ENCODE data around the gene KCNK1. TPM values are rescaled to one million over a fixed set of nuclear protein-coding genes. Genes with fewer than 3 reads are reported as not detected.

Gene KCNK1
- total RNA-seq, 1 donor from 2014 or later, result 5.6 TPM

- no peak overlapping the region for H3K27ac Mint-ChIP-seq (ENCODE audit: unreplicated experiment)
- H3K27me3 Mint-ChIP-seq (ENCODE audit: unreplicated experiment), result no peaks in the 10 kb centered on the region
- peaks cover 4% of the 10 kb centered on the region for H3K36me3 Mint-ChIP-seq (ENCODE audit: low read depth, unreplicated experiment)
Observed at GRCh38 chr1:233673947-233674431, 60.1 kb downstream of the KCNK1 start.

GRCh38 chr1:233675446-233675845 lies 61.5 kb downstream of the KCNK1 start:
- H3K4me1 Mint-ChIP-seq (ENCODE audit: unreplicated experiment), result no peaks in the 10 kb centered on the region
- TF ChIP-seq CTCF (IDR thresholded peaks at IDR 0.05; ENCODE audit: unreplicated experiment), result no peak

More at GRCh38 chr1:233673947-233674431, 60.1 kb downstream of the KCNK1 start:
- Mint-ChIP-seq H3K9me3 (ENCODE audit: unreplicated experiment) (peaks cover 4% of the 10 kb centered on the region), H3K4me3 (ENCODE audit: unreplicated experiment) (no peak overlapping the region), H3K4me1 (ENCODE audit: unreplicated experiment) (no peaks in the 10 kb centered on the region)
- no peak for TF ChIP-seq CTCF (IDR thresholded peaks at IDR 0.05; ENCODE audit: unreplicated experiment)
- no peak for DNase-seq (ENCODE audit: low spot score)

GRCh38 chr1:233675893-233676292 lies 62.0 kb downstream of the KCNK1 start:
- DNase-seq (ENCODE audit: low spot score), result no peak
- Mint-ChIP-seq H3K4me3 (ENCODE audit: unreplicated experiment) (no peak overlapping the region), H3K9me3 (ENCODE audit: unreplicated experiment) (no peaks in the 10 kb centered on the region), H3K27me3 (ENCODE audit: unreplicated experiment) (no peaks in the 10 kb centered on the region), H3K27ac (ENCODE audit: unreplicated experiment) (no peak overlapping the region), H3K36me3 (ENCODE audit: low read depth, unreplicated experiment) (peaks cover 4% of the 10 kb centered on the region), H3K4me1 (ENCODE audit: unreplicated experiment) (no peaks in the 10 kb centered on the region)
- no peak for TF ChIP-seq CTCF (IDR thresholded peaks at IDR 0.05; ENCODE audit: unreplicated experiment)

More at GRCh38 chr1:233675446-233675845, 61.5 kb downstream of the KCNK1 start:
- Mint-ChIP-seq H3K4me3 (ENCODE audit: unreplicated experiment) (no peak overlapping the region), H3K36me3 (ENCODE audit: low read depth, unreplicated experiment) (peaks cover 4% of the 10 kb centered on the region), H3K27me3 (ENCODE audit: unreplicated experiment) (no peaks in the 10 kb centered on the region), H3K9me3 (ENCODE audit: unreplicated experiment) (peaks cover under 1% of the 10 kb centered on the region), H3K27ac (ENCODE audit: unreplicated experiment) (no peak overlapping the region)
- no peak for DNase-seq (ENCODE audit: low spot score)

DNA sequence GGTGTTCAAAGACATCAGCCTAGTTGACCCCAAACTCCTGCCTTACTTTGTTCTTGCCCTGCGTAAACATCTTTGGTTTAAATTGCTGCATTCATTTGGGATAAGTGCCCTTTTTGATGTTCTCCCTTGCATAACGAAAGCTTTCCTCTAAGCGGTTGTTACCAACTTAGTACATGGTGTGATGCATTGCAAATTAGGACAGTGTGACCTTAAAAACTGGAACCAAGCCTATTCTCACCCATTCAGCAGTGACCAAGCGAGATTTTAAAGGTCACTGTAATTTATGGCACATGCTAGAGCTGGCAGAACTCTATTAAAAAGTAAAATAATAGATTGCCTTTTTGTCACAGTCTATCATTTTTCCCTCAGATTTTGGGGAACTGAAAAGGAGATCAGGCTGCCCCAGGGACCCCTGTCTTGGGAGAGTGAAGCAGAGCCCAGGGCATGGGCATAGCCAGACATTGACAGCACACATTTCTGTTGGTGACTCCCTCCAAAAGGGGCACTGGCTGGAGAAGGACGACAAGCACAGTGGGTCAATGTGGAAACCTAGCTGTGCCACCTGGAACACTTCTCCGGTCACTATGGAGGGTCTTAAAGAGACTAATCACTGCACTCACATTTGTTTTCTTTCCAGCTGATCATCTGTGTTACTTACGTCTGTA lies 63.9 kb downstream of the KCNK1 start:
- H3K27me3 Mint-ChIP-seq (ENCODE audit: unreplicated experiment), result no peaks in the 10 kb centered on the region
- DNase-seq (ENCODE audit: low spot score), result no peak
- no peak overlapping the region for H3K27ac Mint-ChIP-seq (ENCODE audit: unreplicated experiment)
- TF ChIP-seq CTCF (IDR thresholded peaks at IDR 0.05; ENCODE audit: unreplicated experiment), result no peak
- no peaks in the 10 kb centered on the region for H3K9me3 Mint-ChIP-seq (ENCODE audit: unreplicated experiment)
- no peaks in the 10 kb centered on the region for H3K4me1 Mint-ChIP-seq (ENCODE audit: unreplicated experiment)
- H3K36me3 Mint-ChIP-seq (ENCODE audit: low read depth, unreplicated experiment), result no peaks in the 10 kb centered on the region
- H3K4me3 Mint-ChIP-seq (ENCODE audit: unreplicated experiment), result no peak overlapping the region

GRCh38 chr1:233679030-233679429 lies 65.1 kb downstream of the KCNK1 start:
- no peaks in the 10 kb centered on the region for H3K27me3 Mint-ChIP-seq (ENCODE audit: unreplicated experiment)
- H3K9me3 Mint-ChIP-seq (ENCODE audit: unreplicated experiment), result no peaks in the 10 kb centered on the region
- no peak overlapping the region for H3K27ac Mint-ChIP-seq (ENCODE audit: unreplicated experiment)
- no peak overlapping the region for H3K4me3 Mint-ChIP-seq (ENCODE audit: unreplicated experiment)
- TF ChIP-seq CTCF (IDR thresholded peaks at IDR 0.05; ENCODE audit: unreplicated experiment), result no peak
- no peaks in the 10 kb centered on the region for H3K4me1 Mint-ChIP-seq (ENCODE audit: unreplicated experiment)
- H3K36me3 Mint-ChIP-seq (ENCODE audit: low read depth, unreplicated experiment), result no peaks in the 10 kb centered on the region
- no peak for DNase-seq (ENCODE audit: low spot score)
